Kidney (tissue), 14 donors: ENCODE measurements around the gene C14orf93. TPM values are rescaled to one million over a fixed set of nuclear protein-coding genes. Genes with fewer than 3 reads are reported as not detected.

ENCODE experiments used
- DNase-seq, 5 donors: peaks; one replicate each; pipeline ENCODE4 v3.0.0-alpha.2; 2013 to 2020
- FAIRE-seq: peaks from 2 replicates; lab custom pipeline; 2012; peaks lifted over from hg19 to GRCh38; lab: Jason Lieb, UNC
- H3K27ac ChIP-seq, 2 donors: one replicate each; pipeline ENCODE4 v1.7.0; 2013; ENCODE audit warnings: low read depth in 2 of 2, low read length in 2 of 2, inconsistent platforms in 1 of 2
- H3K27me3 ChIP-seq: one replicate; pipeline ENCODE4 v1.7.1; 2013; ENCODE audit warnings: low read length, inconsistent platforms; ENCODE audit not compliant: control insufficient read depth, insufficient read depth
- H3K36me3 ChIP-seq, 3 donors: one replicate each; pipeline versions ENCODE4 v1.7.0 to v1.7.1; 2013; ENCODE audit warnings: low read length in 3 of 3, control low read depth in 1 of 3, inconsistent platforms in 1 of 3; ENCODE audit not compliant: insufficient read depth in 3 of 3, control insufficient read depth in 2 of 3
- H3K4me1 ChIP-seq, 3 donors: one replicate each; pipeline versions ENCODE4 v1.7.0 to v1.7.1; 2013; ENCODE audit warnings: low read length in 3 of 3, inconsistent platforms in 1 of 3, low read depth in 1 of 3; ENCODE audit not compliant: control insufficient read depth in 2 of 3, insufficient read depth in 2 of 3
- H3K4me3 ChIP-seq, 3 donors: one replicate each; pipeline versions ENCODE4 v1.7.0 to v1.8.1; 2013; ENCODE audit warnings: low read length in 3 of 3, control low read depth in 1 of 3, inconsistent platforms in 1 of 3
- H3K9ac ChIP-seq, 3 donors: one replicate each; pipeline versions ENCODE4 v1.7.0 to v1.7.1; 2013; ENCODE audit warnings: low read length in 3 of 3, control low read depth in 1 of 3, inconsistent platforms in 1 of 3
- H3K9me3 ChIP-seq, 3 donors: one replicate each; pipeline versions ENCODE4 v1.7.0 to v1.7.1; 2013; ENCODE audit warnings: low read length in 3 of 3, control low read depth in 1 of 3, inconsistent platforms in 1 of 3; ENCODE audit not compliant: control insufficient read depth in 2 of 3, insufficient read depth in 1 of 3
- intact Hi-C: fragments of 100-400 bp; cut with DNase I; formaldehyde crosslinking; loops from one replicate; pipeline ENCODE4 v1.11.1; 2022
- polyA plus RNA-seq: library from polyadenylated mRNA; stranded (reverse); fragments of 350-450 nt; fragmentation: Illumina TruSeq; extraction: RNeasy Lipid Tissue Mini Kit (QIAGEN cat#74804); gene quantifications from one replicate; pipeline ENCODE4 v1.2.3, GENCODE V29; 2014; ENCODE audit warnings: low read depth, low replicate concordance; ENCODE audit not compliant: insufficient read depth
- total RNA-seq: library from RNA; stranded (reverse); fragmentation: NEBNext Ultra II Directional; extraction: Animal tissue kit (Norgen Biotek cat#: 25700); gene quantifications from one replicate; pipeline ENCODE4 v1.2.1, GENCODE V29; 2021
- TF ChIP-seq, protein P1 (sequence below): IDR thresholded peaks from 3 replicates; pipeline ENCODE4 v1.5.1; 2012; ENCODE audit warnings: mild to moderate bottlenecking, moderate library complexity, borderline replicate concordance; ENCODE audit not compliant: insufficient read depth; ENCODE audit errors: extremely low read depth
- donor health status: control.
- donor health status: control.
- donor health status: control.
- donor health status: control.
- donor health status: control.
- donor health status: DM: yes; HTN: yes; CAD: no.
- donor health status: Normal renal cell carcinoma (clear cell type).

Gene C14orf93
- total and polyA plus RNA-seq, 2 donors from 2014 or later = 9.5 to 9.6 TPM

DNA sequence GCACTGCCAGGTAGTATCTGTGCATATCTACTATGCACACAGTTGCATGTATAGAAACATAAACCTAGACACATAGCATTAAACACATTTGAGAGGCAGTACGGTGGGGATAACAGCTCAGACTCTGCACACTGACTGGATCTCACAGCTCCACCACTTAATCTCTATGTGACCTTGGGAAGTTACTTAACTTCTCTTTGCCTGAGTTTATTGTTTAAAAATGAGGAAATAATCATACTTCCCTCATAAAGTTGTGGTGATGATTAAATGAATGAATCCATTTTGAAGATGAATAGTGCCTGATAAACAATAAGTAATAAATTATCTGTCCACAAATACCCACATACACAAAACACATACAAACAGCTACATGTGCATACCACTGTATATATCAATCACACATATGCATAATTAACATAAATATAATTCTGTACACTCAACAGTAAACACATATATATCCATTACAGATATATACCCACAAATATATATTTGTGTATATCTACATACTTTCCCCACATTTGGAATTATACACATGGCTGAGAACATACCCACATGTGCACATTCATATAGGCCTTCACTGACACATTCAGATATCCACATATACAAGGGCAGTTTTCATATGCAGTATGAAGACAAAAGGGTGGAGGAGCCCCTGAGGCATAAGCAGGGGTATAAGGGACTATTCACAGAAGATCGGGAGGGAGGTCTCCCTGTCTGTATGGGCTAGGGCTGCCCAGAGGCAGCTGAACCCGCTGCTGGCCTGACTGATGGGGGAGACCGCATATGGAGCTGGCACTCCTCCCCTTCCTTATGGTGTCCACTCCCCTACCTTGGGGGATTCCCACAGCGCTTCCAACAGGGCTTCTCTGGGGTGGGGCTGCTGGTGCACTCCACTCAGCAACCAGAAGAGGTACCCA, 41.5 kb upstream of the C14orf93 start:
- intact Hi-C loops = no loop called here
- TF ChIP-seq, protein P1, sequence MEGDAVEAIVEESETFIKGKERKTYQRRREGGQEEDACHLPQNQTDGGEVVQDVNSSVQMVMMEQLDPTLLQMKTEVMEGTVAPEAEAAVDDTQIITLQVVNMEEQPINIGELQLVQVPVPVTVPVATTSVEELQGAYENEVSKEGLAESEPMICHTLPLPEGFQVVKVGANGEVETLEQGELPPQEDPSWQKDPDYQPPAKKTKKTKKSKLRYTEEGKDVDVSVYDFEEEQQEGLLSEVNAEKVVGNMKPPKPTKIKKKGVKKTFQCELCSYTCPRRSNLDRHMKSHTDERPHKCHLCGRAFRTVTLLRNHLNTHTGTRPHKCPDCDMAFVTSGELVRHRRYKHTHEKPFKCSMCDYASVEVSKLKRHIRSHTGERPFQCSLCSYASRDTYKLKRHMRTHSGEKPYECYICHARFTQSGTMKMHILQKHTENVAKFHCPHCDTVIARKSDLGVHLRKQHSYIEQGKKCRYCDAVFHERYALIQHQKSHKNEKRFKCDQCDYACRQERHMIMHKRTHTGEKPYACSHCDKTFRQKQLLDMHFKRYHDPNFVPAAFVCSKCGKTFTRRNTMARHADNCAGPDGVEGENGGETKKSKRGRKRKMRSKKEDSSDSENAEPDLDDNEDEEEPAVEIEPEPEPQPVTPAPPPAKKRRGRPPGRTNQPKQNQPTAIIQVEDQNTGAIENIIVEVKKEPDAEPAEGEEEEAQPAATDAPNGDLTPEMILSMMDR = no peak

DNA sequence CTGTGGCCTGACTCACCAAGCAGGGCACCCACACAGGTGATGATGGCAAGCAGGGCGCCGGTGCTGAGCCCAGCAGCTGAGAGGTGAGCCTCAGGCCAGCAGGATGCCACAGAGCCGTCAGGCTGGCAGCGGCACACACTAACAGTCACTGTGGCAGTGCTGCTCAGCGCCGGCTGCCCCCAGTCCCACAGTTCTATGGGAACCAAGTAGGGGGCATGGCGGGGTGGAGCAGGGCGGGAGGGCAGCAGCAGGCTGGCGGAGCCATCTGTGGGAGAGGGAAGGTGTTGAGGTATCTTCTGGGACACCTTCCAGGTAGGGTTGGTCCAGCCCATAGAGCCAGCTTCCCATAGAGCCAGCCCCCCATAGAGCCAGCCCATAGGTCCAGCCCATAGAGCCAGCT, 39.1 kb upstream of the C14orf93 start:
- TF ChIP-seq, protein P1 = no peak
- intact Hi-C loops = no loop called here
- H3K4me1 ChIP-seq = peaks cover 0 to 2% (median 0%) of the 10 kb centered on the region in 3 donors
- FAIRE-seq (no peak), DNase-seq (peak in 1 of 5 donors; percentile 69)
- no peaks in the 10 kb centered on the region for H3K27me3 ChIP-seq
- H3K36me3 ChIP-seq = no peaks in the 10 kb centered on the region
- no peak overlapping the region for H3K9ac ChIP-seq
- no peak overlapping the region for H3K4me3 ChIP-seq
- no peak overlapping the region for H3K27ac ChIP-seq
- no peaks in the 10 kb centered on the region for H3K9me3 ChIP-seq

More for the DNA sequence above, 41.5 kb upstream of the C14orf93 start:
- no peaks in the 10 kb centered on the region for H3K9me3 ChIP-seq
- DNase-seq (no peak), FAIRE-seq (no peak)
- no peak overlapping the region for H3K27ac ChIP-seq
- H3K36me3 ChIP-seq = no peaks in the 10 kb centered on the region
- H3K27me3 ChIP-seq = no peaks in the 10 kb centered on the region
- H3K4me1 ChIP-seq = peaks cover 0 to 2% (median 0%) of the 10 kb centered on the region in 3 donors
- no peak overlapping the region for H3K9ac ChIP-seq
- no peak overlapping the region for H3K4me3 ChIP-seq

DNA sequence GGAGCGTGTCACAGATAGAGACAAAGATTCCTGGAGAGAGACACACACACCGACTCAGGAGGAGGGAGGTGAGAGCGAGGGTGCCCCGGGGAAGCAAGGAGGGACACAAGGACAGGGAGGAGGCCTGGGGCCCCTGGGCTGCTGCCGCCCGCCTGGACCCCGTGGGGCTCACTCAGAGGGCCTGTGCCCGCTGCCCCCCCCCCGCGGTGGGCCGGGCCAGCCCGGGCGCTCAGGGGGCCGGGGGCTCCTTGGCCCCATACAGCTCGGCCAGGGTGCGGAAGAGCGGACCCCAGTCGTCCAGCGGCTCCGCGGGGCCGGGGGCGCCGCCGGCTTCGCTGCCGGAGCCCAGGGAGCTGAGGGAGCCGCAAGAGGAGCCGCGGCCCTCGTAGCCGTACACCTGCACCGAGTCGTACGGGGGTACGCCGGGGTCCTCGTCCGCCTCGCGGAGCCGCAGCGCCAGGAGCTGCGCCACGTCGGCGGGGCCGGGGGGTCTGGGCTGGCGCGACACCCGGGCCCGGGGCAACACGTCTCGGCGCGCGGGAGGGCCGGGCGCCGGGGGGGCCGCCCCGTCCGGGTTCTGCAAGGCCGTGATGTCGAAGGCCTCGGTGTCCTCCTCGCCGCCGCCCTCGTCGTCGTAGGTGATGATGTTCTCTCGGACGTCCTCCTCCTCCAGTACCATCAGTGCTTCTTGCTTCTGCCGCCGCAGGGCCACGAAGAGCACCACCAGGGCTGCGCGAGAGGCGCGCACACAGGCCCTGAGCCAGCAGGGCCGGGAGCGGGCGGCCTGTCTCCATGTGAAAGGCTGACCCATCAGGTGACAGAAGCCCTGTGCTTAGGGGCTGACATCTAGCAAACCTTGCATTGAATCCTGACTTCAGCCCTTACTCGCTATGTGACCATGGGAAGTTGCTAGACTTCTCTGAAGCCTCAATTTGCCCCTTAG, 38.1 kb upstream of the C14orf93 start:
- intact Hi-C loops = no loop called here
- H3K4me3 ChIP-seq = no peak overlapping the region
- no peaks in the 10 kb centered on the region for H3K9me3 ChIP-seq
- H3K27me3 ChIP-seq = no peaks in the 10 kb centered on the region
- TF ChIP-seq, protein P1 = no peak
- peak in 1 of 5 donors; percentile 57 for DNase-seq
- FAIRE-seq = no peak
- no peak overlapping the region for H3K9ac ChIP-seq
- peak overlapping the region in 1 of 2 donors; percentile 43 for H3K27ac ChIP-seq
- no peaks in the 10 kb centered on the region for H3K36me3 ChIP-seq
- peaks cover 0 to 2% (median 0%) of the 10 kb centered on the region in 3 donors for H3K4me1 ChIP-seq
